Lower leg skin (tissue), 4 donors: ENCODE data around the gene PBXIP1. TPM values are rescaled to one million over a fixed set of nuclear protein-coding genes. Genes with fewer than 3 reads are reported as not detected.
A peak's percentile ranks its signal among the peaks of the same experiment; 100 is the strongest.

Experiments used
- DNase-seq, 2 donors: peaks; one replicate each; pipeline ENCODE4 v3.0.0-alpha.2; 2019; ENCODE audit warnings: low spot score in 2 of 2
- H3K4me3 ChIP-seq: fragments of 200-600 bp; sonication (generic); 2 replicates; pipeline ENCODE4 v1.5.1; 2017; ENCODE audit warnings: mild to moderate bottlenecking, low read depth; ENCODE audit not compliant: poor library complexity, severe bottlenecking
- CTCF ChIP-seq, 3 donors: fragments of 450-650 bp; IDR thresholded peaks; one replicate each; pipeline ENCODE4 v1.5.1; 2016; ENCODE audit warnings: antibody characterized with exemption in 3 of 3, mild to moderate bottlenecking in 3 of 3, moderate library complexity in 2 of 3
- POLR2A ChIP-seq, 2 donors: fragments of 450-650 bp; IDR thresholded peaks; one replicate each; pipeline ENCODE4 v1.6.1; 2016 to 2017; ENCODE audit warnings: antibody characterized with exemption in 2 of 2, mild to moderate bottlenecking in 1 of 2, moderate library complexity in 1 of 2
- WGBS, 2 donors: methylation state at CpG; one replicate each; pipeline ENCODE4 v1.1.5; 2018; 5-methylcytosine and 5-hydroxymethylcytosine counted together
- intact Hi-C: fragments of 100-400 bp; cut with DNase I; formaldehyde crosslinking; loops from one replicate; pipeline ENCODE4 v1.15.0; 2023; ENCODE audit warnings: low total_unique reads
- total RNA-seq, 4 donors: library from RNA; depleted of rRNA; stranded (reverse); fragments of >200 nt; gene quantifications; one replicate each; pipeline ENCODE4 v1.1.0, GENCODE V29; 2016

Gene PBXIP1
- total RNA-seq, 4 donors from 2014 or later, result 52.1 to 84.1 (median 63.7) TPM

- intact Hi-C loops, result loop anchor here (10.0 kb wide), 1 partner anchor 53 kb away; no protein-coding TSS in a partner anchor
- H3K4me3 ChIP-seq, result peak within 1 kb of the TSS; percentile 67
- TF ChIP-seq CTCF (IDR thresholded peaks at IDR 0.05) (peak in 1 of 3 donors; percentile 39), POLR2A (IDR thresholded peaks at IDR 0.05) (no peak)
- peak; percentile 59 to 96 for DNase-seq
- 0 to 1% methylated on average over 25 to 53 of the region's 93 CpGs for WGBS, 2 donors
These were observed 5.6 kb upstream of the PBXIP1 start, which contains the start of gene PYGO2 for GRCh38 chr1:154961207-154962155. TSS of gene PYGO2 (minus strand) at chr1:154961782. CDS start at chr1:154961576, 206 bp downstream.

GRCh38 chr1:154960446-154961136 is 4.7 kb upstream of the PBXIP1 start:
- peak overlapping the region; percentile 67 for H3K4me3 ChIP-seq
- intact Hi-C loops, result loop anchor here (10.0 kb wide), 1 partner anchor 54 kb away; no protein-coding TSS in a partner anchor
- no peak for DNase-seq
- no peak for TF ChIP-seq CTCF (IDR thresholded peaks at IDR 0.05)
- no peak for TF ChIP-seq POLR2A (IDR thresholded peaks at IDR 0.05)
- WGBS, 2 donors, result 23 to 25% methylated on average over 10 of the region's 10 CpGs

- no peak for DNase-seq
- no peak for TF ChIP-seq CTCF (IDR thresholded peaks at IDR 0.05)
- TF ChIP-seq POLR2A (IDR thresholded peaks at IDR 0.05), result no peak
- WGBS, 2 donors, result 88 to 94% methylated on average over 7 of the region's 7 CpGs
- intact Hi-C loops, result loop anchor here (10.0 kb wide), 1 partner anchor 95 kb away; the partner anchor contains the start of gene ADAM15
- no peak overlapping the region for H3K4me3 ChIP-seq
These were observed 3.5 kb upstream of the PBXIP1 start for GRCh38 chr1:154959426-154959780.

GRCh38 chr1:154958681-154959425 is 3.0 kb upstream of the PBXIP1 start:
- DNase-seq, result no peak
- no peak for TF ChIP-seq CTCF (IDR thresholded peaks at IDR 0.05)
- no peak for TF ChIP-seq POLR2A (IDR thresholded peaks at IDR 0.05)
- 86 to 90% methylated on average over 9 to 16 of the region's 16 CpGs for WGBS, 2 donors
- intact Hi-C loops, result loop anchor here (10.0 kb wide), 1 partner anchor 96 kb away; the partner anchor contains the start of gene ADAM15
- no peak overlapping the region for H3K4me3 ChIP-seq

GRCh38 chr1:154958036-154958435 is 2.1 kb upstream of the PBXIP1 start:
- intact Hi-C loops, result loop anchor here (10.0 kb wide), 1 partner anchor 97 kb away; the partner anchor contains the start of gene ADAM15
- H3K4me3 ChIP-seq, result no peak overlapping the region
- DNase-seq, result no peak
- no peak for TF ChIP-seq POLR2A (IDR thresholded peaks at IDR 0.05)
- TF ChIP-seq CTCF (IDR thresholded peaks at IDR 0.05), result no peak
- WGBS, 2 donors, result 69 to 89% methylated on average over 2 of the region's 2 CpGs
